ENCODE results near the gene CBARP. TPM values are rescaled to one million over a fixed set of nuclear protein-coding genes. Genes with fewer than 3 reads are reported as not detected.

CBARP gene
- total RNA-seq, 1 donor from 2014 or later, result 9.2 TPM

DNA sequence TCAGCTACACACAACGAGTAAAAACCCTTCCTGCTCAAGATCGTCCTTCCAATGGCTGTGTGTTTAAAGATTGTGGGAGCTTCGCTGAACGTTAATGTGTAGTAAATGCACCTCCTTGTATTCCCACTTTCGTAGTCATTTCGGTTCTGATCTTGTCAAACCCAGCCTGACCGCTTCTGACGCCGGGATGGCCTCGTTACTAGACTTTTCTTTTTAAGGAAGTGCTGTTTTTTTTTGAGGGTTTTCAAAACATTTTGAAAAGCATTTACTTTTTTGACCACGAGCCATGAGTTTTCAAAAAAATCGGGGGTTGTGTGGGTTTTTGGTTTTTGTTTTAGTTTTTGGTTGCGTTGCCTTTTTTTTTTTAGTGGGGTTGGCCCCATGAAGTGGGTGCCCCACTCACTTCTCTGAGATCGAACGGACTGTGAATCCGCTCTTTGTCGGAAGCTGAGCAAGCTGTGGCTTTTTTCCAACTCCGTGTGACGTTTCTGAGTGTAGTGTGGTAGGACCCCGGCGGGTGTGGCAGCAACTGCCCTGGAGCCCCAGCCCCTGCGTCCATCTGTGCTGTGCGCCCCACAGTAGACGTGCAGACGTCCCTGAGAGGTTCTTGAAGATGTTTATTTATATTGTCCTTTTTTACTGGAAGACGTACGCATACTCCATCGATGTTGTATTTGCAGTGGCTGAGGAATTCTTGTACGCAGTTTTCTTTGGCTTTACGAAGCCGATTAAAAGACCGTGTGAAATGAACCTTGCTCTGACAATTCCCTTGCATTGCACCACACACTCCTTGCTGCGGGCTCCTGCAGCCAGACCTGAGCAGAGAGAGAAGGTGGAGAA lies 34.8 kb upstream of the CBARP start:
- peak overlapping the region; percentile 10 for H3K27ac Mint-ChIP-seq
- no peaks in the 10 kb centered on the region for H3K27me3 Mint-ChIP-seq (ENCODE audit: low read depth)
- TF ChIP-seq, protein P1, sequence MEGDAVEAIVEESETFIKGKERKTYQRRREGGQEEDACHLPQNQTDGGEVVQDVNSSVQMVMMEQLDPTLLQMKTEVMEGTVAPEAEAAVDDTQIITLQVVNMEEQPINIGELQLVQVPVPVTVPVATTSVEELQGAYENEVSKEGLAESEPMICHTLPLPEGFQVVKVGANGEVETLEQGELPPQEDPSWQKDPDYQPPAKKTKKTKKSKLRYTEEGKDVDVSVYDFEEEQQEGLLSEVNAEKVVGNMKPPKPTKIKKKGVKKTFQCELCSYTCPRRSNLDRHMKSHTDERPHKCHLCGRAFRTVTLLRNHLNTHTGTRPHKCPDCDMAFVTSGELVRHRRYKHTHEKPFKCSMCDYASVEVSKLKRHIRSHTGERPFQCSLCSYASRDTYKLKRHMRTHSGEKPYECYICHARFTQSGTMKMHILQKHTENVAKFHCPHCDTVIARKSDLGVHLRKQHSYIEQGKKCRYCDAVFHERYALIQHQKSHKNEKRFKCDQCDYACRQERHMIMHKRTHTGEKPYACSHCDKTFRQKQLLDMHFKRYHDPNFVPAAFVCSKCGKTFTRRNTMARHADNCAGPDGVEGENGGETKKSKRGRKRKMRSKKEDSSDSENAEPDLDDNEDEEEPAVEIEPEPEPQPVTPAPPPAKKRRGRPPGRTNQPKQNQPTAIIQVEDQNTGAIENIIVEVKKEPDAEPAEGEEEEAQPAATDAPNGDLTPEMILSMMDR (IDR thresholded peaks at IDR 0.05; ENCODE audit: unreplicated experiment), result no peak
- H3K4me3 Mint-ChIP-seq, result peak overlapping the region; percentile 41
- peaks cover 59% of the 10 kb centered on the region for H3K4me1 Mint-ChIP-seq
- no peaks in the 10 kb centered on the region for H3K9me3 Mint-ChIP-seq
- peaks cover 20% of the 10 kb centered on the region for H3K36me3 Mint-ChIP-seq
- no peak for DNase-seq (ENCODE audit: low spot score in 2 of 2, unreplicated experiment in 2 of 2)

DNA sequence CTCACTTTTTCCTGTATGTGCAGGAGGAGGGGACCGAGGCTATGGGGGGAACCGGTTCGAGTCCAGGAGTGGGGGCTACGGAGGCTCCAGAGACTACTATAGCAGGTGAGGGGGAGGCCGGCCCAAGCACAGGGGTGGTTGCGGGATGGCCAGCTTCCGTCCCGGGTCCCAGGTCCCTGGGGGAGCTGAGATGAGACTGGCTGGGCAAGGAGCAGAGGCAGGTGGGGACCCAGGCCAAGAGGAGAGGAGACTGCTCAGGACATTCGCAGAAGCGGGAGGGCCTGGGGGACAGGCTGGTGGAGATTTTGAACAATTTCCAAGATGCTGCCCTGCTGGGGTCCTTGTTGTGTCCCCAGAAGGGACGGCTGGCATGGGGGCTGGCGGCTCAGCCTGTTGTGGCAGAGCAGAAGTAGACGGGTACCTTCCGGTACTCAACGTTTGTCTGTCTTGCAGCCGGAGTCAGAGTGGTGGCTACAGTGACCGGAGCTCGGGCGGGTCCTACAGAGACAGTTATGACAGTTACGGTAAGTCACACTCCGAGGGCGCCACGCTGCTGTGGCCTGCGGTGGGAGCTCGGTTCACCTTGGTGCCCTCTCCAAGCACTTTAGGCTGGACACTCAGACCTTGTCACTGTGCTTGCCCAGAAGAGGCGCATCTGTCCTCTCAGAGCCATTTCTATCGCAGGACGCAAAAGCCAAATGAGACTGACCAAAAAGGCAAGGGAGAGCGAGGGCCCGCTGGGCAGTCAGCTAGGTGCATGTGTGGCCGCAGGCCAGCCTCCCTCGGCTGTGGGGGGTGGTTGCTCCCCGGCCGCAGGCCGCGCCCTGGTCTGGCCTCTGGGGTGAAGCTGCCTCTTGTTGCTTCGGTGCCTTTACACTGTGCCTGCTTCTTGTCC lies 34.0 kb upstream of the CBARP start:
- Mint-ChIP-seq H3K4me1 (peaks cover 64% of the 10 kb centered on the region), H3K27me3 (ENCODE audit: low read depth) (peaks cover 4% of the 10 kb centered on the region), H3K27ac (peak overlapping the region; percentile 67), H3K9me3 (no peaks in the 10 kb centered on the region), H3K4me3 (peak overlapping the region; percentile 81), H3K36me3 (peaks cover 20% of the 10 kb centered on the region)
- TF ChIP-seq, protein P1 (IDR thresholded peaks at IDR 0.05; ENCODE audit: unreplicated experiment), result no peak
- DNase-seq (ENCODE audit: low spot score in 2 of 2, unreplicated experiment in 2 of 2), result no peak

DNA sequence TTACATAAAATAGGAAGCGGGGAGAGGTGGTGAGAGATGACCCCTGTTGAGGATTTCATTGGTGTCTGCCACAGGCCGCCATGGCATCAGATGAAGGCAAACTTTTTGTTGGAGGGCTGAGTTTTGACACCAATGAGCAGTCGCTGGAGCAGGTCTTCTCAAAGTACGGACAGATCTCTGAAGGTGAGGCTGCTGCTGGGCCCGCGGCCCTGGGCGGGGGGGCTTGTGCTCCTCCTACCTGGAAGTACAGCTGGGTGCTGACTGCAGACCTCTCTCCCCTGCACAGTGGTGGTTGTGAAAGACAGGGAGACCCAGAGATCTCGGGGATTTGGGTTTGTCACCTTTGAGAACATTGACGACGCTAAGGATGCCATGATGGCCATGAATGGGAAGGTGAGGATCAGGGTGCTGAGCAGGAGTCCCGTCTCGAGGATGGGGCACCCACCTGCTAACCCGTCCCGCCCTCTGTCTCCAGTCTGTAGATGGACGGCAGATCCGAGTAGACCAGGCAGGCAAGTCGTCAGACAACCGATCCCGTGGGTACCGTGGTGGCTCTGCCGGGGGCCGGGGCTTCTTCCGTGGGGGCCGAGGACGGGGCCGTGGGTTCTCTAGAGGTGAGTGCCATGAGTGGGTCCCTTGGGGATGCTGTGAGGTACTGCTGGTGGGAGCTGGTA lies 33.2 kb upstream of the CBARP start:
- H3K27ac Mint-ChIP-seq, result peak overlapping the region; percentile 95

DNA sequence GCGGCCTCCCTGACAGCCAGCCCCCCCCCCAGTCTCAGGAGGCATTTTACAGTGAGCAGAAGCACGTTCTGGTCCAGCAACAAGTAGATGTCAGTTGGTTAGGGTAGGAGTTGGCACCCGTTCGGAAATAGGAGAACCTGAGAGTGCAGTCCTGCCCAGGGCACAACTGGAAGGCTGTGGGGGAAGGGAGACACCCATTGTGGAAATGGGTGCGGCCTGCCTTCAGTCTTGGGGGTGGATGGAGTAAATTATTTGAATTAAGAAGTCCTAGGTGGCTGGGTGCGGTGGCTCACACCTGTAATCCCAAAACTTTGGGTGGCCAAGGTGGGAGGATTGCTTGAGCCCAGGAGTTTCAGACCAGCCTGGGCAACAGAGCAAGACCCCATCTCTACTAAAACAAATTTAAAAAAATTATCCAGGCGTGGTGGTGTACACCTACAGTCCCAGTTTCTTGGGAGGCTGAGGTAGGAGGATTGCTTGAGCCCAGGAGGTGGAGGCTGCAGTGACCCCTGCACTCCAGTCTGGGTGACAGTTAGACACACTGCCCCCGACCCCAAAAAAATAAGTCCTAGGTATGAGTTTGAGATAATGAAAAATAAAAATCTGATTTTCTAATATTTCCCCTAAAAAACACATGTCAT lies 32.5 kb upstream of the CBARP start:
- Mint-ChIP-seq H3K9me3 (no peaks in the 10 kb centered on the region), H3K27me3 (ENCODE audit: low read depth) (peaks cover 4% of the 10 kb centered on the region), H3K4me3 (peak overlapping the region; percentile 81), H3K36me3 (peaks cover 20% of the 10 kb centered on the region), H3K27ac (peak overlapping the region; percentile 95), H3K4me1 (peaks cover 67% of the 10 kb centered on the region)
- DNase-seq (ENCODE audit: low spot score in 2 of 2, unreplicated experiment in 2 of 2), result no peak
- TF ChIP-seq, protein P1 (IDR thresholded peaks at IDR 0.05; ENCODE audit: unreplicated experiment), result no peak

More for the DNA sequence above, 33.2 kb upstream of the CBARP start:
- H3K9me3 Mint-ChIP-seq, result no peaks in the 10 kb centered on the region
- H3K27me3 Mint-ChIP-seq (ENCODE audit: low read depth), result peaks cover 4% of the 10 kb centered on the region
- TF ChIP-seq, protein P1 (IDR thresholded peaks at IDR 0.05; ENCODE audit: unreplicated experiment), result no peak
- DNase-seq (ENCODE audit: low spot score in 2 of 2, unreplicated experiment in 2 of 2), result no peak
- peaks cover 20% of the 10 kb centered on the region for H3K36me3 Mint-ChIP-seq
- peaks cover 62% of the 10 kb centered on the region for H3K4me1 Mint-ChIP-seq
- peak overlapping the region; percentile 81 for H3K4me3 Mint-ChIP-seq
